Neural cell (in vitro differentiated cells): Measurements from ENCODE around the gene SLC6A9. TPM values are rescaled to one million over a fixed set of nuclear protein-coding genes. Genes with fewer than 3 reads are reported as not detected.

Experiments used
- H2AFZ ChIP-seq: fragments of 200-600, 300-800 bp; sonication (generic), shearing (Covaris generic); 2 replicates; pipeline ENCODE4 v1.6.0; 2014; ENCODE audit warnings: low read depth, mild to moderate bottlenecking, antibody characterized with exemption, low read length, moderate library complexity
- H3F3A ChIP-seq: fragments of 200-600 bp; shearing (Covaris generic); 2 replicates; pipeline ENCODE4 v1.6.1; 2016; ENCODE audit warnings: mild to moderate bottlenecking, moderate library complexity, mixed read lengths, antibody characterized with exemption, low read length; ENCODE audit not compliant: insufficient read depth, poor library complexity, severe bottlenecking
- H3K27ac ChIP-seq: fragments of 200-600, 300-800 bp; sonication (generic), shearing (Covaris generic); 2 replicates; pipeline ENCODE4 v1.5.1; 2014; ENCODE audit warnings: mild to moderate bottlenecking, low read length, moderate library complexity
- H3K27me3 ChIP-seq: fragments of 300-800, 200-600 bp; sonication (generic), shearing (Covaris generic); 2 replicates; pipeline ENCODE4 v1.6.0; 2014; ENCODE audit warnings: mild to moderate bottlenecking, low read depth, low read length, moderate library complexity; ENCODE audit not compliant: insufficient read depth
- H3K36me3 ChIP-seq: fragments of 300-800, 200-600 bp; sonication (generic), shearing (Covaris generic); 2 replicates; pipeline ENCODE4 v1.5.1; 2014; ENCODE audit warnings: mild to moderate bottlenecking, antibody characterized with exemption, low read length, moderate library complexity; ENCODE audit not compliant: insufficient read depth
- H3K4me2 ChIP-seq: fragments of 300-800, 200-600 bp; sonication (generic), shearing (Covaris generic); 2 replicates; pipeline ENCODE4 v1.6.0; 2014; ENCODE audit warnings: mild to moderate bottlenecking, low read length
- H3K4me3 ChIP-seq: fragments of 300-800, 200-600 bp; sonication (generic), shearing (Covaris generic); 2 replicates; pipeline ENCODE4 v1.5.1; 2014; ENCODE audit warnings: mild to moderate bottlenecking, low read length, moderate library complexity
- H3K79me2 ChIP-seq: fragments of 200-600 bp; shearing (Covaris generic); replicated peaks from 2 replicates; pipeline ENCODE4 v1.6.0; 2014; ENCODE audit warnings: mild to moderate bottlenecking, low read length, moderate library complexity; ENCODE audit not compliant: insufficient read depth
- H3K9ac ChIP-seq: fragments of 300-800, 200-600 bp; sonication (generic), shearing (Covaris generic); 2 replicates; pipeline ENCODE4 v1.6.1; 2016; ENCODE audit warnings: mild to moderate bottlenecking, low read length, mixed read lengths
- H3K9me2 ChIP-seq: fragments of 200-600 bp; shearing (Covaris generic); 2 replicates; pipeline ENCODE4 v1.6.1; 2016; ENCODE audit warnings: mild to moderate bottlenecking, low read length, mixed read lengths; ENCODE audit not compliant: insufficient read depth
- H3K9me3 ChIP-seq: fragments of 200-600, 300-800 bp; sonication (generic), shearing (Covaris generic); 2 replicates; pipeline ENCODE4 v1.6.1; 2016; ENCODE audit warnings: mild to moderate bottlenecking, mixed run types, low read length, moderate library complexity, mixed read lengths
- H4K20me1 ChIP-seq: fragments of 200-600 bp; shearing (Covaris generic); 2 replicates; pipeline ENCODE4 v1.6.1; 2016; ENCODE audit warnings: mild to moderate bottlenecking, mixed run types; ENCODE audit not compliant: insufficient read depth
- EZH2 ChIP-seq: fragments of 200-600, 300-800 bp; shearing (Covaris generic), sonication (generic); IDR thresholded peaks from 2 replicates; pipeline ENCODE4 v1.6.1; 2014; ENCODE audit warnings: antibody characterized with exemption, low read length, borderline replicate concordance, mild to moderate bottlenecking; ENCODE audit not compliant: insufficient read depth, poor library complexity, severe bottlenecking
- MXI1 ChIP-seq: fragments of 450-650 bp; conservative IDR thresholded peaks from 2 replicates; pipeline ENCODE4 v1.6.1; 2014; ENCODE audit warnings: antibody characterized with exemption, mild to moderate bottlenecking; ENCODE audit not compliant: poor library complexity, severe bottlenecking
- POLR2AphosphoS5 ChIP-seq: IDR thresholded peaks from 2 replicates; pipeline ENCODE4 v1.6.1; 2012
- REST ChIP-seq: IDR thresholded peaks from 2 replicates; pipeline ENCODE4 v1.6.1; 2012; ENCODE audit warnings: borderline replicate concordance
- SMC3 ChIP-seq: fragments of 450-650 bp; conservative IDR thresholded peaks from 2 replicates; pipeline ENCODE4 v1.6.1; 2014; ENCODE audit warnings: antibody characterized with exemption, mild to moderate bottlenecking, moderate library complexity; ENCODE audit not compliant: poor library complexity
- TAF1 ChIP-seq: IDR thresholded peaks from 2 replicates; pipeline ENCODE4 v1.6.1; 2012; ENCODE audit warnings: low read depth
- polyA plus RNA-seq: library from polyadenylated mRNA; depleted of rRNA; stranded (reverse); fragments of >200 nt; gene quantifications from 2 replicates; pipeline ENCODE4 v1.2.3, GENCODE V29; 2014
- TF ChIP-seq, protein P1 (sequence below): fragments of 450-650 bp; IDR thresholded peaks from 2 replicates; pipeline ENCODE4 v1.5.1; 2014; ENCODE audit warnings: antibody characterized with exemption, mild to moderate bottlenecking, moderate library complexity; ENCODE audit not compliant: poor library complexity, severe bottlenecking

Gene SLC6A9
- polyA plus RNA-seq, 1 donor from 2014 or later, result 1.3 TPM

- Histone ChIP-seq H3K27ac (no peak overlapping the region), H3K9me3 (no peaks in the 10 kb centered on the region), H3K27me3 (no peaks in the 10 kb centered on the region), H3K36me3 (no peaks in the 10 kb centered on the region), H4K20me1 (no peaks in the 10 kb centered on the region), H3K4me3 (peak overlapping the region; percentile 91), H3K79me2 (no peaks in the 10 kb centered on the region), H2AFZ (peak overlapping the region; percentile 33), H3K9me2 (no peaks in the 10 kb centered on the region), H3K4me2 (peak overlapping the region; percentile 73), H3K9ac (peak overlapping the region; percentile 65), H3F3A (no peaks in the 10 kb centered on the region)
- no peak for TF ChIP-seq SMC3
- TF ChIP-seq POLR2AphosphoS5, result no peak
- no peak for TF ChIP-seq REST
- TF ChIP-seq TAF1, result no peak
- no peak for TF ChIP-seq MXI1
- TF ChIP-seq, protein P1, sequence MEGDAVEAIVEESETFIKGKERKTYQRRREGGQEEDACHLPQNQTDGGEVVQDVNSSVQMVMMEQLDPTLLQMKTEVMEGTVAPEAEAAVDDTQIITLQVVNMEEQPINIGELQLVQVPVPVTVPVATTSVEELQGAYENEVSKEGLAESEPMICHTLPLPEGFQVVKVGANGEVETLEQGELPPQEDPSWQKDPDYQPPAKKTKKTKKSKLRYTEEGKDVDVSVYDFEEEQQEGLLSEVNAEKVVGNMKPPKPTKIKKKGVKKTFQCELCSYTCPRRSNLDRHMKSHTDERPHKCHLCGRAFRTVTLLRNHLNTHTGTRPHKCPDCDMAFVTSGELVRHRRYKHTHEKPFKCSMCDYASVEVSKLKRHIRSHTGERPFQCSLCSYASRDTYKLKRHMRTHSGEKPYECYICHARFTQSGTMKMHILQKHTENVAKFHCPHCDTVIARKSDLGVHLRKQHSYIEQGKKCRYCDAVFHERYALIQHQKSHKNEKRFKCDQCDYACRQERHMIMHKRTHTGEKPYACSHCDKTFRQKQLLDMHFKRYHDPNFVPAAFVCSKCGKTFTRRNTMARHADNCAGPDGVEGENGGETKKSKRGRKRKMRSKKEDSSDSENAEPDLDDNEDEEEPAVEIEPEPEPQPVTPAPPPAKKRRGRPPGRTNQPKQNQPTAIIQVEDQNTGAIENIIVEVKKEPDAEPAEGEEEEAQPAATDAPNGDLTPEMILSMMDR, result no peak
- no peak for TF ChIP-seq EZH2
Measured at GRCh38 chr1:43992232-43992995, 38.8 kb downstream of the SLC6A9 start.

- H3K4me2 ChIP-seq, result peak within 1 kb of the TSS; percentile 73
Measured at GRCh38 chr1:43991476-43992231, 39.6 kb downstream of the SLC6A9 start, which contains the start of gene CCDC24. Gene CCDC24 (plus strand): TSS chr1:43991599. CDS start chr1:43991879, 280 bp downstream.

More at GRCh38 chr1:43991476-43992231, 39.6 kb downstream of the SLC6A9 start, which contains the start of gene CCDC24:
- Histone ChIP-seq H3K4me3 (peak within 1 kb of the TSS; percentile 91), H2AFZ (peak within 1 kb of the TSS; percentile 33), H4K20me1 (no peaks in the 10 kb centered on the region), H3K27me3 (no peaks in the 10 kb centered on the region), H3K79me2 (no peaks in the 10 kb centered on the region), H3K9me2 (no peaks in the 10 kb centered on the region), H3F3A (no peaks in the 10 kb centered on the region), H3K9ac (peak within 1 kb of the TSS; percentile 65), H3K27ac (no peak within 1 kb of the TSS), H3K36me3 (no peaks in the 10 kb centered on the region), H3K9me3 (no peaks in the 10 kb centered on the region)
- TF ChIP-seq POLR2AphosphoS5 (no peak), MXI1 (peak; percentile 81)
